ENCODE results near the gene MEAK7. TPM values are rescaled to one million over a fixed set of nuclear protein-coding genes. Genes with fewer than 3 reads are reported as not detected.

The MEAK7 gene
- total RNA-seq, 1 experiment from 2014 or later, result 5.3 TPM

- no peak for DNase-seq (ENCODE audit: low spot score)
These were observed 7.4 kb upstream of the MEAK7 start for GRCh38 chr16:84511831-84512230.

- peak; percentile 86 for DNase-seq (ENCODE audit: low spot score)
These were observed 6.8 kb upstream of the MEAK7 start for GRCh38 chr16:84511180-84511800.

GRCh38 chr16:84509032-84509950, 4.8 kb upstream of the MEAK7 start:
- no peak for DNase-seq (ENCODE audit: low spot score)

GRCh38 chr16:84508502-84508901, 4.0 kb upstream of the MEAK7 start:
- DNase-seq (ENCODE audit: low spot score), result no peak

GRCh38 chr16:84507011-84507982, 2.8 kb upstream of the MEAK7 start:
- no peak for DNase-seq (ENCODE audit: low spot score)

GRCh38 chr16:84505249-84506187, 1.1 kb upstream of the MEAK7 start:
- DNase-seq (ENCODE audit: low spot score), result no peak

- DNase-seq (ENCODE audit: low spot score), result no peak
These were observed 586 bp downstream of the MEAK7 start for GRCh38 chr16:84503751-84504395.

GRCh38 chr16:84502581-84502980, 1.9 kb downstream of the MEAK7 start:
- no peak for DNase-seq (ENCODE audit: low spot score)

- DNase-seq (ENCODE audit: low spot score), result no peak
These were observed 2.4 kb downstream of the MEAK7 start for GRCh38 chr16:84502075-84502474.

GRCh38 chr16:84501077-84501735, 3.3 kb downstream of the MEAK7 start:
- DNase-seq (ENCODE audit: low spot score), result peak; percentile 44

GRCh38 chr16:84500531-84500930, 3.9 kb downstream of the MEAK7 start:
- no peak for DNase-seq (ENCODE audit: low spot score)

GRCh38 chr16:84499638-84500037, 4.8 kb downstream of the MEAK7 start:
- DNase-seq (ENCODE audit: low spot score), result no peak

- no peak for DNase-seq (ENCODE audit: low spot score)
These were observed 5.4 kb downstream of the MEAK7 start for GRCh38 chr16:84498859-84499620.

- no peak for DNase-seq (ENCODE audit: low spot score)
These were observed 6.2 kb downstream of the MEAK7 start for GRCh38 chr16:84498223-84498610.

GRCh38 chr16:84497418-84498222, 6.8 kb downstream of the MEAK7 start:
- DNase-seq (ENCODE audit: low spot score), result no peak

- no peak for DNase-seq (ENCODE audit: low spot score)
These were observed 7.5 kb downstream of the MEAK7 start for GRCh38 chr16:84496991-84497390.

GRCh38 chr16:84495506-84495905, 9.0 kb downstream of the MEAK7 start:
- DNase-seq (ENCODE audit: low spot score), result no peak

- DNase-seq (ENCODE audit: low spot score), result no peak
These were observed 15.3 kb downstream of the MEAK7 start for GRCh38 chr16:84489131-84489530.

Measured in H4 (cell line).